ENCODE data around the gene ILKAP.

The ILKAP gene

DNA sequence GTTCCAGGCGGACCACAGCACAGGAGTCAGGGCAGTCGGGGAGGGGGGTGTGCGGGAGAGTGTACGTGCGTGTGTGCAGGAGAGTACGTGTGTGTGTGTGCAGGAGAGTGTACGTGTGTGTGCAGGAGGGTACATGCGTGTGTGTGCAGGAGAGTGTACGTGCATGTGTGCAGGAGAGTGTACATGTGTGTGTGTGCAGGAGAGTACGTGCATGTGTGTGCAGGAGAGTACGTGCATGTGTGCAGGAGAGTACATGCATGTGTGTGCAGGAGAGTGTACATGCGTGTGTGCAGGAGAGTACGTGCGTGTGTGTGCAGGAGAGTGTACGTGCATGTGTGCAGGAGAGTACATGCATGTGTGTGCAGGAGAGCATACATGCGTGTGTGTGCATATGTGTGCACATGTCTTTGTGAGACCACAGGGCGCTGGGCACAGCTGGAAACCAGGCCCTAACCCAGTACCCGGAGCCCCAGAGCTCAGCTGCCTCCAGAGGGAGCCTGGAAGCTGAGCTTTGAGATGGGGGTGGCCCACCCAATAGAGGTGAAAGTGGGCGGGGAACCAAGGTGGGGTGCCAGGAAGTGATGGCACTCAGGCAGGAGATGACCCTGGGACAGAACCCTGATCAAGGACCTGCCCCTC, 78.9 kb downstream of the ILKAP start:
- DNase-seq (ENCODE audit: low spot score): no peak

DNA sequence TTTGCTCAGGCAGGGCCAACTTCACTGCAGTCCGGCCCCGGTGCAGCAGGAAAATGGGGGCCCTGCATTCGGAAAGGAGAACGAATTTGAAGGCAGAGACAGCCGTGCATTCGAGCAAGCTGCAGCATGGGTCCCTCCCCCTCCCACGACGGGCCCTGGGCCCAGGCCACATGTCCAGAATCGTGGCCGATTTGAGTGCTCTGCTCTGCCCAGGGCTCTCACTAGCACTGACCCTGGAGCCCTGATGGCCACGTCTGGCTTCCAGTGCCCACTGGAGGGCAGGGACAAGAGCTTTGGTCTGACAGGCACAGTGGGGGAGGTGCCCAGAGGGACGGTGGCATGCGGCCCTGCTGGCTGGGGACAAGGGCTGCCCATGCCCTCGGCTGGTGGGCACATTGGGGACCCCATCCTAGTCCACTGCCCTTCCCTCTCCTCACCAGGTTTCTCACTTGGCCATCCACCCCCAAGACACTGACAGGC, 79.5 kb downstream of the ILKAP start:
- no peak for DNase-seq (ENCODE audit: low spot score)

DNA sequence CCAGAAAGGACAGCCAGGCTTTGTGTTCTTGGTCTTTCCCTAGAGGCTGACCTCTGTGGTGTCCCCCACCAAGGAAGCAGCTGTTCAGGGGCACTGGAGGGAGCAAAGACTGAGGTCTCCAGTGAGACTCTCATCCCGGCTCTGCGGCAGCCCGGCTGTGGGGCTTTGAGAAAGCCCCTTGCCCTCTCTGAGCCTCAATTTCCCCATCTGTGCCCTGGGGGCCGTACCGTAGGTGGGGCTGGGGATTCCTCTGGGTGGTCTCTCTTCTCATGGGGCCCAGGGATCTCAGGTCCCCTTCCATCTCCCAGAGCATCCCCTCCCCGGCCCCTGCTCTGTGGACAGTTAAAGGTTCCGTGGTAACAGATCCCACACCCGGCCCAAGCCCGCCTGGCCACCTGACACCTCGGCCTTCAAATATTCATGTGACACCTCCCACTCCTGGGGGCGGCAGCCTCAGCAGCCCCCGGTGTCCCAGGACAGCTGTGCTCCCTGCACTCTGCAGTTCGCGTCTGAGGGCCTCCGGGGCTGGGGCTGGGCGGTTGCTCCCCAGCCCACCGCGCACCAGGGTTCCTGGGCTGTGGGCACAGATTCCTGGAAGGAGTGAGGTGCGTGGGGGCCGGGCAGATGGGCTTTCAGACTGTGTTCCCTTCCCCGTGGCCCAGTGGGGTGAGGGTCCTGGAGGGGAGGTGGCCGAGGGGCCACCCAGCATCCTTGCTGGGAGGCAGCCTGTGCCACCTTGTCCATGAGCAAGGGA, 80.1 kb downstream of the ILKAP start:
- DNase-seq (ENCODE audit: low spot score): no peak

DNA sequence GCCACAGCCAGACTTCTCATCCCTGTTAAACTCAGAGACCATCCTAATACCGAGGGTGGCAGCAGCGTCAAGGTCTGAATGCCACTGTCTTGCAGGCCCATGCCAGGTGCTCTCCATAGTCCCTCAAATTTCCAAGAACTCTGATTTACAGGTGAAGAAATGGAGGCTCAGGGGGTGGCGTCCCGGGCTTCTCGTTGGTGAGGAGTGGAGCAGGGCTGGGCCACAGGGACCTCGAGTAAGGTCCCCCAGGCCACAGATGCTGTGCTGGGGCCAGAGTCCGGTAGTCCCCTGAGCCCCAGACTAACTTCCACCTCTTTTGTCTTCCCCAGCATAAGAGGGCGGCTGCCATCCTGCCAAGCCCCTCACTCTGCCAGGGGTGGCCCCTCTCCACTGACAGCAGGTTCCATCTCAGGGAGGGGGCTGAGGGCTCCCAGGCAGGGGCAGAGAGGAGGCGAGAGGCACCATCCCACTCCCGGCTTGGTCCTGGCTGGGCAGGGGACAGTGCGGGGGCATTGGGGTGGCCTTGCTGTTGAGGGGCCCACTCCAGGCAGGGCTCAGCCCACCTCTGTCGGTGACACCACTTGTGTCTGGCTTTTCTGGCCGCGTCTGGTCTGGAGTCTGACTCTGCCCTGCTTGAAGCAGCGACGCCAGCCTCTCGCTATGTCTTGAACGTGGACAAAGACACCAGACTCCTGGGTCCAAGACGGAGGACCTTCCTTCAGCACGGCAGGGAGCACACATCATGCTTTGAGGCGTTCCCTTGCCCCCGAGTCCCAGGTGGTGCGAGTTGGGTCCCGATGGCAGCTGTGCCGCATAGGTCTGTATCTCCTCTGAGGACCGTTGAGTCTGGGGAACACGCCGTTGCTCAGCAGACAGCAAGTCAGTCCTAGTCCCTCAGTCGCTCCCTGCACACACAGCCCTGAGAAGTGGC, 80.9 kb downstream of the ILKAP start:
- no peak for DNase-seq (ENCODE audit: low spot score)

DNA sequence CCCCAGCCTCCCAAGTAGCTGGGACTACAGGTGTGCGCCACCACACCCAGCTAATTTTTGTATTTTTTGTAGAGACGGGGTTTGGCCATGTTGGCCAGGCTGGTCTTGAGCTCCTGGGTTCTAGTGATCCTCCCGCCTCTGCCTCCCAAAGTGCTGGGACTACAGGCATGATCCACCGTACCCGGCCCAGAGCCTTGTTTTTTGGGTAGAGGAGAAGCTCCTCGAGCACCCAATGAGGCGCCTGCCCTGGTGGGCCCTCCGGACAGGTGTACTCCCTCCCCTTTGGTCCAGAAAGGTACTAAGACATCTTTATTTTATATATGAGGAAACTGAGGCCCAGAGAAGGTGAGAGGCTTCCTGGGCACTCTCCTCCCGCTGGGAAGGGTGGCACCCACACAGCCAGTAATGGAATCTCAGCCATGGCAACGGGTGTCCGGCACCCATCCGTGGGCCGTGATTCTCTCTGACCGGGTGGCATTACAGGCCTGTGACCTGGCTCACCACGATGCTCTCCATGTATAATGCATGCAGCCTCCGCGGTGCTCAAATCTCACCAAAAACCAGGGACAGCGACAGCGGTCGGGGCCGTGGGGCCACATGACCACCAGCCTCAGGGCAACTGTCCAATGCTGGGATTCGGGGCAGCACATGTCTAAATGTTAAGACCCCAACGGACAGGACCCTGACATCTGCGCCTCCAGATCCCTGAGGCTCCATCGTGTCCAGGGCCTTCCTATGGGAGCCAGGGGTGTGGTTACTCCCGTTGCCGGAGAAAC, 81.8 kb downstream of the ILKAP start:
- DNase-seq (ENCODE audit: low spot score): no peak

DNA sequence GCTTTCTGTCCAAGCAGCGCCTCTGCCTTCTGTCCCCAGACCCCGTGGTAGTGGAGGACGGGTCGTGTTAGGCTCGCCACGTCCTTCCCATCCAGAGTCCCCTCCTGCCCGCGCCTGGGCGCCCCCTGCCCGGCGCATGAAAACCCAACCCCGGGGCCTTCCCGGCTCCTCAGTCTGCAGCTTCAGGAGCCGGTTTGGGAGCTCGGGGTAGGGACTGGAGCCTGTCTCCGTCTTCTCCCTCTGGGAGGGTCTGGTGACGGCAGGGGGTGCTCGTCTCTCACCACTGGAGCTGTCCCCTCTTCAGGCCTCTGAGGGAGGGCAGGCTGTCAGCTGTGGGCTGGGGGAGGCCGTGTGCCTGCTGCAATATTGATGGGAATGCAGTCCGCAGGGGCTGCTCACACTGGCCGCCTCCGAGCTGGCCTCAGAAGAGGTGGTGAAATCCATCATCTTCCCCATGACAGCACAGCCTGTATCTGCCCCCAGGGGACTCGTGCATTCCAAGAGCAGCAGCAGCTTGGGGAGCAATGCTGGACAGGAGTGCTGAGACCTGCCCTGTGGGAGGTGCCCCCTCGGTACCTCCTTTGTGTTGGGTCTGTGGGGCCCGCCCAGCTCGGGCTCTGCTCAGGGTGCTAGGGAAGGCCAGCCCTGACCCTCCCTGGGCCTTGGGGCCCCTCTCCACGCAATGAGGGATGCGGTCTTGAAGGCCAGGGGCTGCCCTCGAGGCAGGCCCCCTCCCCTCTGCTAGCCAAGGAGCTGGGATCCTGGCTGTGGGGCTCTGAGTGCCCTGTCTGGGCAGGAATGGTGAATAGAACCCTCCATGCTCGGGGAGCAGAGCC, 82.8 kb downstream of the ILKAP start:
- no peak for DNase-seq (ENCODE audit: low spot score)
